H1 (cell line): Measurements from ENCODE around the gene DMRT1. TPM values are rescaled to one million over a fixed set of nuclear protein-coding genes. Genes with fewer than 3 reads are reported as not detected.

Experiments
- KDM5A ChIP-seq: fragments of 200-600 bp; IDR thresholded peaks from 2 replicates; pipeline ENCODE4 v1.7.1; 2012; ENCODE audit warnings: mild to moderate bottlenecking, low read length, inconsistent platforms, mixed read lengths
- RNF2 ChIP-seq: fragments of 200-900, 300-1000 bp; sonication (generic); IDR thresholded peaks from 2 replicates; pipeline ENCODE4 v1.7.1; 2016; ENCODE audit warnings: borderline replicate concordance, low read depth, mild to moderate bottlenecking, antibody characterized with exemption, low read length; ENCODE audit not compliant: poor library complexity, severe bottlenecking; ENCODE audit errors: missing control alignments
- polyA plus RNA-seq, 7 experiments: library from polyadenylated mRNA; depleted of rRNA in 3 of 7; stranded (reverse) in 5 of 7; unstranded in 2 of 7; fragments of >200 nt in 5 of 7; fragments of 200-250 nt in 2 of 7; gene quantifications; 1 replicate in 5 of 7; 2 replicates in 1 of 7; 4 replicates in 1 of 7; pipeline versions ENCODE4 v1.2.1 to v1.2.3, GENCODE V29; 2011 to 2013; ENCODE audit warnings: missing spikeins in 2 of 7, mixed read lengths in 2 of 7
- total RNA-seq: library from RNA; stranded (reverse); fragmentation: NEBNext Ultra II Directional; extraction: Animal tissue kit (Norgen Biotek cat#: 25700); gene quantifications from 2 replicates; pipeline ENCODE4 v1.2.1, GENCODE V29; 2021
- TF ChIP-seq, protein P1 (sequence below): fragments of 300-600 bp; sonication (generic); IDR thresholded peaks from 2 replicates; pipeline ENCODE4 v1.7.1; 2012; ENCODE audit warnings: low read length, moderate library complexity, mild to moderate bottlenecking, inconsistent platforms; ENCODE audit not compliant: insufficient replicate concordance

Gene DMRT1
- total and polyA plus RNA-seq, 2 of the 8 experiments (the other 6 are each of a cell fraction or from before 2014, with no cell fraction given) = 0.15 TPM; not detected in 1

GRCh38 chr9:849431-849830 is 7.9 kb downstream of the DMRT1 start (continued):
- TF ChIP-seq, protein P1, sequence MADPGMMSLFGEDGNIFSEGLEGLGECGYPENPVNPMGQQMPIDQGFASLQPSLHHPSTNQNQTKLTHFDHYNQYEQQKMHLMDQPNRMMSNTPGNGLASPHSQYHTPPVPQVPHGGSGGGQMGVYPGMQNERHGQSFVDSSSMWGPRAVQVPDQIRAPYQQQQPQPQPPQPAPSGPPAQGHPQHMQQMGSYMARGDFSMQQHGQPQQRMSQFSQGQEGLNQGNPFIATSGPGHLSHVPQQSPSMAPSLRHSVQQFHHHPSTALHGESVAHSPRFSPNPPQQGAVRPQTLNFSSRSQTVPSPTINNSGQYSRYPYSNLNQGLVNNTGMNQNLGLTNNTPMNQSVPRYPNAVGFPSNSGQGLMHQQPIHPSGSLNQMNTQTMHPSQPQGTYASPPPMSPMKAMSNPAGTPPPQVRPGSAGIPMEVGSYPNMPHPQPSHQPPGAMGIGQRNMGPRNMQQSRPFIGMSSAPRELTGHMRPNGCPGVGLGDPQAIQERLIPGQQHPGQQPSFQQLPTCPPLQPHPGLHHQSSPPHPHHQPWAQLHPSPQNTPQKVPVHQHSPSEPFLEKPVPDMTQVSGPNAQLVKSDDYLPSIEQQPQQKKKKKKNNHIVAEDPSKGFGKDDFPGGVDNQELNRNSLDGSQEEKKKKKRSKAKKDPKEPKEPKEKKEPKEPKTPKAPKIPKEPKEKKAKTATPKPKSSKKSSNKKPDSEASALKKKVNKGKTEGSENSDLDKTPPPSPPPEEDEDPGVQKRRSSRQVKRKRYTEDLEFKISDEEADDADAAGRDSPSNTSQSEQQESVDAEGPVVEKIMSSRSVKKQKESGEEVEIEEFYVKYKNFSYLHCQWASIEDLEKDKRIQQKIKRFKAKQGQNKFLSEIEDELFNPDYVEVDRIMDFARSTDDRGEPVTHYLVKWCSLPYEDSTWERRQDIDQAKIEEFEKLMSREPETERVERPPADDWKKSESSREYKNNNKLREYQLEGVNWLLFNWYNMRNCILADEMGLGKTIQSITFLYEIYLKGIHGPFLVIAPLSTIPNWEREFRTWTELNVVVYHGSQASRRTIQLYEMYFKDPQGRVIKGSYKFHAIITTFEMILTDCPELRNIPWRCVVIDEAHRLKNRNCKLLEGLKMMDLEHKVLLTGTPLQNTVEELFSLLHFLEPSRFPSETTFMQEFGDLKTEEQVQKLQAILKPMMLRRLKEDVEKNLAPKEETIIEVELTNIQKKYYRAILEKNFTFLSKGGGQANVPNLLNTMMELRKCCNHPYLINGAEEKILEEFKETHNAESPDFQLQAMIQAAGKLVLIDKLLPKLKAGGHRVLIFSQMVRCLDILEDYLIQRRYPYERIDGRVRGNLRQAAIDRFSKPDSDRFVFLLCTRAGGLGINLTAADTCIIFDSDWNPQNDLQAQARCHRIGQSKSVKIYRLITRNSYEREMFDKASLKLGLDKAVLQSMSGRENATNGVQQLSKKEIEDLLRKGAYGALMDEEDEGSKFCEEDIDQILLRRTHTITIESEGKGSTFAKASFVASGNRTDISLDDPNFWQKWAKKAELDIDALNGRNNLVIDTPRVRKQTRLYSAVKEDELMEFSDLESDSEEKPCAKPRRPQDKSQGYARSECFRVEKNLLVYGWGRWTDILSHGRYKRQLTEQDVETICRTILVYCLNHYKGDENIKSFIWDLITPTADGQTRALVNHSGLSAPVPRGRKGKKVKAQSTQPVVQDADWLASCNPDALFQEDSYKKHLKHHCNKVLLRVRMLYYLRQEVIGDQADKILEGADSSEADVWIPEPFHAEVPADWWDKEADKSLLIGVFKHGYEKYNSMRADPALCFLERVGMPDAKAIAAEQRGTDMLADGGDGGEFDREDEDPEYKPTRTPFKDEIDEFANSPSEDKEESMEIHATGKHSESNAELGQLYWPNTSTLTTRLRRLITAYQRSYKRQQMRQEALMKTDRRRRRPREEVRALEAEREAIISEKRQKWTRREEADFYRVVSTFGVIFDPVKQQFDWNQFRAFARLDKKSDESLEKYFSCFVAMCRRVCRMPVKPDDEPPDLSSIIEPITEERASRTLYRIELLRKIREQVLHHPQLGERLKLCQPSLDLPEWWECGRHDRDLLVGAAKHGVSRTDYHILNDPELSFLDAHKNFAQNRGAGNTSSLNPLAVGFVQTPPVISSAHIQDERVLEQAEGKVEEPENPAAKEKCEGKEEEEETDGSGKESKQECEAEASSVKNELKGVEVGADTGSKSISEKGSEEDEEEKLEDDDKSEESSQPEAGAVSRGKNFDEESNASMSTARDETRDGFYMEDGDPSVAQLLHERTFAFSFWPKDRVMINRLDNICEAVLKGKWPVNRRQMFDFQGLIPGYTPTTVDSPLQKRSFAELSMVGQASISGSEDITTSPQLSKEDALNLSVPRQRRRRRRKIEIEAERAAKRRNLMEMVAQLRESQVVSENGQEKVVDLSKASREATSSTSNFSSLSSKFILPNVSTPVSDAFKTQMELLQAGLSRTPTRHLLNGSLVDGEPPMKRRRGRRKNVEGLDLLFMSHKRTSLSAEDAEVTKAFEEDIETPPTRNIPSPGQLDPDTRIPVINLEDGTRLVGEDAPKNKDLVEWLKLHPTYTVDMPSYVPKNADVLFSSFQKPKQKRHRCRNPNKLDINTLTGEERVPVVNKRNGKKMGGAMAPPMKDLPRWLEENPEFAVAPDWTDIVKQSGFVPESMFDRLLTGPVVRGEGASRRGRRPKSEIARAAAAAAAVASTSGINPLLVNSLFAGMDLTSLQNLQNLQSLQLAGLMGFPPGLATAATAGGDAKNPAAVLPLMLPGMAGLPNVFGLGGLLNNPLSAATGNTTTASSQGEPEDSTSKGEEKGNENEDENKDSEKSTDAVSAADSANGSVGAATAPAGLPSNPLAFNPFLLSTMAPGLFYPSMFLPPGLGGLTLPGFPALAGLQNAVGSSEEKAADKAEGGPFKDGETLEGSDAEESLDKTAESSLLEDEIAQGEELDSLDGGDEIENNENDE = no peak
- TF ChIP-seq RNF2 (no peak), KDM5A (no peak)
- TF ChIP-seq, all 59 proteins: peak for 0
